ENCODE measurements around the gene CRLF3.

DNA sequence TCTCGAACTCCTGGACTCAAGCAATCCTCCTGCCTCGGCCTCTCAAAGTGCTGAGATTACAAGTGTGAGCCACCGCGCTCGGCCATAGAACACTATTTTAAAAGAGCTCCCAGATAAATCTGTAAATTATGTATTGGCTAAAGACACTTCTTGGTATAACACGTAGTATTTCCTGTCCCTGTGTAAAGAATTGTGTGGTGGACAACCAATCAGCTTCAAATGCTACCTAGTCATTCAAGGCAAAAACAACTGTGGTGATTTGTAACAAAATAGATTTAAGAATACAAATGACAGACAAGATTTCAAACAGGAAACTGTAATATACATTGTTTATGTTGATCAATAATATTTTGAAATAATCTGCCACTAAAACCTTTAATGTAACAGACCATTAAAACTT is 14.6 kb downstream of the CRLF3 start:
- TF ChIP-seq, protein P1, sequence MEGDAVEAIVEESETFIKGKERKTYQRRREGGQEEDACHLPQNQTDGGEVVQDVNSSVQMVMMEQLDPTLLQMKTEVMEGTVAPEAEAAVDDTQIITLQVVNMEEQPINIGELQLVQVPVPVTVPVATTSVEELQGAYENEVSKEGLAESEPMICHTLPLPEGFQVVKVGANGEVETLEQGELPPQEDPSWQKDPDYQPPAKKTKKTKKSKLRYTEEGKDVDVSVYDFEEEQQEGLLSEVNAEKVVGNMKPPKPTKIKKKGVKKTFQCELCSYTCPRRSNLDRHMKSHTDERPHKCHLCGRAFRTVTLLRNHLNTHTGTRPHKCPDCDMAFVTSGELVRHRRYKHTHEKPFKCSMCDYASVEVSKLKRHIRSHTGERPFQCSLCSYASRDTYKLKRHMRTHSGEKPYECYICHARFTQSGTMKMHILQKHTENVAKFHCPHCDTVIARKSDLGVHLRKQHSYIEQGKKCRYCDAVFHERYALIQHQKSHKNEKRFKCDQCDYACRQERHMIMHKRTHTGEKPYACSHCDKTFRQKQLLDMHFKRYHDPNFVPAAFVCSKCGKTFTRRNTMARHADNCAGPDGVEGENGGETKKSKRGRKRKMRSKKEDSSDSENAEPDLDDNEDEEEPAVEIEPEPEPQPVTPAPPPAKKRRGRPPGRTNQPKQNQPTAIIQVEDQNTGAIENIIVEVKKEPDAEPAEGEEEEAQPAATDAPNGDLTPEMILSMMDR (IDR thresholded peaks at IDR 0.05; ENCODE audit: borderline replicate concordance, extremely low read depth, low read length, poor library complexity, severe bottlenecking), result no peak
- no peak for TF ChIP-seq EZH2 (IDR thresholded peaks at IDR 0.05; ENCODE audit: borderline replicate concordance, low read depth, low read length, severe bottlenecking)

Measured in DND-41 (cell line).